Large intestine (tissue), 3 donors: ENCODE results near the gene MYH13. TPM values are rescaled to one million over a fixed set of nuclear protein-coding genes. Genes with fewer than 3 reads are reported as not detected.

ENCODE experiments used
- DNase-seq, 2 donors: peaks; one replicate each; pipeline versions ENCODE4 v3.0.0 to v3.0.0-alpha.2; 2013
- H3K27ac ChIP-seq: one replicate; pipeline ENCODE4 v1.5.1; 2013; ENCODE audit warnings: low read length
- H3K27me3 ChIP-seq: 2 replicates; pipeline ENCODE4 v1.6.1; 2013; ENCODE audit warnings: low read length; ENCODE audit not compliant: control insufficient read depth, insufficient read depth
- H3K36me3 ChIP-seq: 2 replicates; pipeline ENCODE4 v1.6.1; 2013; ENCODE audit warnings: low read length; ENCODE audit not compliant: control insufficient read depth, insufficient read depth
- H3K4me1 ChIP-seq: one replicate; pipeline ENCODE4 v1.6.1; 2013; ENCODE audit warnings: low read length; ENCODE audit not compliant: control insufficient read depth, insufficient read depth
- H3K4me3 ChIP-seq: one replicate; pipeline ENCODE4 v1.5.1; 2013; ENCODE audit warnings: low read length
- H3K9me3 ChIP-seq: one replicate; pipeline ENCODE4 v1.6.1; 2013; ENCODE audit warnings: mild to moderate bottlenecking, low read depth, low read length, moderate library complexity; ENCODE audit not compliant: control insufficient read depth
- WGBS: methylation state at CpG from one replicate; pipeline ENCODE4 v1.1.5; 2013; ENCODE audit warnings: low lambda C conversion rate; ENCODE audit not compliant: insufficient coverage; 5-methylcytosine and 5-hydroxymethylcytosine counted together
- polyA plus RNA-seq: library from polyadenylated mRNA; unstranded; fragments of 120-200 nt; gene quantifications from one replicate; pipeline ENCODE4 v1.2.1, GENCODE V29; 2013

The MYH13 gene
- polyA plus RNA-seq, 1 donor, result 0.04 TPM

DNA sequence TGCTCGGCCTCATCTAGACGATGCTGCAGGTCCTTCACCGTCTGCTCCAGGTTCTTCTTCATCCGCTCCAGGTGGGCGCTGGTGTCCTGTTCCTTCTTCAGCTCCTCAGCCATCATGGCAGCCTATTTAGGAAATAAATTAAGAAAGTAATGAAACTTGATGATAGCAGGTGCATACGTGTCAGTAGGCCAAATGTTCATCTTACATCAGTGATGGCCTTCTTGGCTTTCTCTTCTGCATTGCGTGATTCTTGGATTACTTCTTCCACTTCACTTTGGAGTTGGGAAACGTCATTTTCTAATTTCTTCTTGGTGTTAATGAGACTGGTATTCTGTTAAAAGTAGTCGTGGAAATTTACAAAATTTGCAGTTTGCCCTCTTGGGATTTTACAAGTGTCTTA lies 20.1 kb upstream of the MYH13 start:
- no peaks in the 10 kb centered on the region for H3K36me3 ChIP-seq
- WGBS, result 82% methylated on average over 5 of the region's 9 CpGs

GRCh38 chr17:10385871-10386270 lies 13.1 kb upstream of the MYH13 start:
- no peak overlapping the region for H3K27ac ChIP-seq
- no peak overlapping the region for H3K4me3 ChIP-seq
- no peak for DNase-seq
- no peaks in the 10 kb centered on the region for H3K4me1 ChIP-seq
- no peaks in the 10 kb centered on the region for H3K36me3 ChIP-seq
- no peaks in the 10 kb centered on the region for H3K9me3 ChIP-seq
- H3K27me3 ChIP-seq, result peaks cover 8% of the 10 kb centered on the region
- WGBS, result no CpG with 5 or more reads among the region's 6 CpGs

More for the DNA sequence above, 20.1 kb upstream of the MYH13 start:
- H3K9me3 ChIP-seq, result no peaks in the 10 kb centered on the region
- DNase-seq, result no peak
- no peaks in the 10 kb centered on the region for H3K4me1 ChIP-seq
- H3K27ac ChIP-seq, result no peak overlapping the region
- peaks cover 8% of the 10 kb centered on the region for H3K27me3 ChIP-seq
- no peak overlapping the region for H3K4me3 ChIP-seq

GRCh38 chr17:10384175-10384574 lies 11.4 kb upstream of the MYH13 start:
- H3K27ac ChIP-seq, result no peak overlapping the region
- no peaks in the 10 kb centered on the region for H3K9me3 ChIP-seq
- 17% methylated on average over 2 of the region's 8 CpGs for WGBS
- DNase-seq, result no peak
- no peak overlapping the region for H3K4me3 ChIP-seq
- H3K4me1 ChIP-seq, result no peaks in the 10 kb centered on the region
- no peaks in the 10 kb centered on the region for H3K36me3 ChIP-seq
- H3K27me3 ChIP-seq, result peaks cover 6% of the 10 kb centered on the region

GRCh38 chr17:10380631-10381408 lies 8.0 kb upstream of the MYH13 start:
- H3K27ac ChIP-seq, result no peak overlapping the region
- WGBS, result no CpG with 5 or more reads among the region's 3 CpGs
- H3K36me3 ChIP-seq, result no peaks in the 10 kb centered on the region
- DNase-seq, result peak in 1 of 2 donors; percentile 12
- no peaks in the 10 kb centered on the region for H3K4me1 ChIP-seq
- H3K27me3 ChIP-seq, result peaks cover 4% of the 10 kb centered on the region
- no peak overlapping the region for H3K4me3 ChIP-seq
- H3K9me3 ChIP-seq, result no peaks in the 10 kb centered on the region

DNA sequence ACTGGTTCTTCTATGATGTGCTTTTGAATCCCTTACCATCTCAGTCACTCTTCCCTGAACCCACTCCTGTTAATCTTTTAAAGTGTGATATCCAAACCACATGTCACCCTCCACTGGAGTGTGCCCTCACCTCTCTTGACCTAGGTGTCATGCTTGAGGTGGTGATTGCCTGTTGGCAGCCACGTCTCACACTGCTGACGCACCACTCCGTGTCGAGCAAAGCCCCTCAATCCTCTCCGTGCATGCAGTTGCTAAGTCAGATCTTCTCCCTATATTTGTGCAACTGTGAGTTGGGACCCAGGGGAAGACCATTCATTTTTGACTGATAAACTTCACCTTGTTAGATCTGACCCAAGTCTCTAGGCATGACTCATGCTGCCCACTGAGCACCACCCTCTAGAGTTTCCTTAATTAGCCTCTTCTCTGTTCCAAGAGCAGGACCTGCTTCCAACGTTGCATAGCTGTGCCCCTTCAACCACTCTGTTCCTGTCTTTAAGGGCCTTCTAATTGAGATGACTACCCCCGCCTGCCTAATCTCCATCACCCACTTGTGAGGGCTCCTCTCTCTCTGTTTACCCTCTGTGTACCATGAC lies 2.7 kb downstream of the MYH13 start:
- peaks cover 12% of the 10 kb centered on the region for H3K27me3 ChIP-seq
- H3K4me3 ChIP-seq, result no peak overlapping the region
- WGBS, result 17% methylated on average over 1 of the region's 7 CpGs
- H3K9me3 ChIP-seq, result no peaks in the 10 kb centered on the region
- no peaks in the 10 kb centered on the region for H3K36me3 ChIP-seq
- no peak overlapping the region for H3K27ac ChIP-seq
- DNase-seq, result no peak
- H3K4me1 ChIP-seq, result no peaks in the 10 kb centered on the region

GRCh38 chr17:10369239-10369638 lies 3.6 kb downstream of the MYH13 start:
- peaks cover 12% of the 10 kb centered on the region for H3K27me3 ChIP-seq
- WGBS, result no CpG with 5 or more reads among the region's 1 CpG
- H3K9me3 ChIP-seq, result no peaks in the 10 kb centered on the region
- H3K27ac ChIP-seq, result no peak overlapping the region
- H3K36me3 ChIP-seq, result no peaks in the 10 kb centered on the region
- H3K4me3 ChIP-seq, result no peak overlapping the region
- DNase-seq, result no peak
- H3K4me1 ChIP-seq, result no peaks in the 10 kb centered on the region

GRCh38 chr17:10368561-10368960 lies 4.2 kb downstream of the MYH13 start:
- H3K9me3 ChIP-seq, result no peaks in the 10 kb centered on the region
- H3K27me3 ChIP-seq, result peaks cover 12% of the 10 kb centered on the region
- H3K36me3 ChIP-seq, result no peaks in the 10 kb centered on the region
- DNase-seq, result no peak
- no CpG with 5 or more reads among the region's 3 CpGs for WGBS
- no peak overlapping the region for H3K4me3 ChIP-seq
- no peak overlapping the region for H3K27ac ChIP-seq
- no peaks in the 10 kb centered on the region for H3K4me1 ChIP-seq

DNA sequence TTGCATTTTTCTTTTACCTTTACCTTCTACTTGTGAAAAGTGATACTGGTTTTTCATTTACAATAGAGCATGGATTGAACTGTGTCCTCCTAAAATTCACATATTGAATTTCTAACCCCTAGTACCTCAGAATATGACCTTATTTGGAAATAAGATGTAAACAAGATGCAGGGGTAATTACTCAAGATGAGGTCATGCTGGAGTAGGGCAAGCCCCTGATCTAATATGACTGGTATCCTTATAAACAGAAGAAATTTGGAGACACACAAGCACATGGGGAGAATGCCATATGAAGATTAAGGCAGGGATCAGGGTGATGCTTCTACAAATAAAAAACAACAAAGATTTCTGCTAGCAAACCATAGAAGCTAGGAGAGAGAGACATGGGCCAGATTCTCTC lies 12.2 kb downstream of the MYH13 start:
- Histone ChIP-seq H3K4me3 (no peak overlapping the region), H3K36me3 (no peaks in the 10 kb centered on the region), H3K9me3 (no peaks in the 10 kb centered on the region), H3K27ac (no peak overlapping the region), H3K27me3 (no peaks in the 10 kb centered on the region), H3K4me1 (no peaks in the 10 kb centered on the region)
- no peak for DNase-seq

GRCh38 chr17:10357768-10358167 lies 15.0 kb downstream of the MYH13 start:
- Histone ChIP-seq H3K36me3 (no peaks in the 10 kb centered on the region), H3K27me3 (no peaks in the 10 kb centered on the region), H3K4me1 (no peaks in the 10 kb centered on the region), H3K9me3 (no peaks in the 10 kb centered on the region), H3K4me3 (no peak overlapping the region), H3K27ac (no peak overlapping the region)
- no CpG with 5 or more reads among the region's 4 CpGs for WGBS
- DNase-seq, result no peak

DNA sequence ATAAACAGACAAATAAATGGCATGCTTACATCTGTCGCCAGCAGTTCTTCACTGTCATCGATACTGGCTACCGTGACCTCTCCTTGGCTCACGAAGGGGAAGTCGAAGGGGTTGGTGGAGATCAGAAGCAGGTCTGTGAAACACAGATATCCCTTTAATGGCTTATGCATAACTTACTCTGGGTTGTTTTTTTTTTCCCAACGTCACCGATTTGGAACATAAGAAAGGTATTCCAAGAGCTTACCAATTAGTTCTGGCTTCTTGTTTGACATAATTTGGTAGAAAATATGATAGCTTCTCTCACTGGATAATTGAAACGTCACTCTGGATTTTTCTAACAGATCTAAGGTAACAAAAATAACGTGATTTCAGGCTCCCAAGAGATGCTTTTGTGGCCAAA lies 18.2 kb downstream of the MYH13 start:
- no peaks in the 10 kb centered on the region for H3K4me1 ChIP-seq
- WGBS, result 100% methylated on average over 2 of the region's 9 CpGs
- no peaks in the 10 kb centered on the region for H3K36me3 ChIP-seq
- H3K27ac ChIP-seq, result no peak overlapping the region
- no peaks in the 10 kb centered on the region for H3K27me3 ChIP-seq
- no peaks in the 10 kb centered on the region for H3K9me3 ChIP-seq
- DNase-seq, result no peak
- H3K4me3 ChIP-seq, result no peak overlapping the region

- no peak overlapping the region for H3K4me3 ChIP-seq
- H3K4me1 ChIP-seq, result no peaks in the 10 kb centered on the region
- no peaks in the 10 kb centered on the region for H3K9me3 ChIP-seq
- no peaks in the 10 kb centered on the region for H3K36me3 ChIP-seq
- DNase-seq, result no peak
- no peaks in the 10 kb centered on the region for H3K27me3 ChIP-seq
- no peak overlapping the region for H3K27ac ChIP-seq
These were observed 19.9 kb downstream of the MYH13 start for GRCh38 chr17:10352893-10353292.
